B cell (primary cell): Measurements from ENCODE around the gene YY1. TPM values are rescaled to one million over a fixed set of nuclear protein-coding genes. Genes with fewer than 3 reads are reported as not detected.

ENCODE experiments used
- ATAC-seq: fragments of 200-7000 bp; cut with Tn5 transposase; one replicate; pipeline ENCODE4 v1.10.0; 2021; ENCODE audit warnings: low read depth, mild to moderate bottlenecking, moderate number of reproducible peaks, moderate library complexity
- CTCF ChIA-PET: fragments of 350-600 bp; sonication (Branson Sonifier 250); formaldehyde crosslinking; loops from one replicate; lab custom pipeline; 2021; ENCODE audit warnings: antibody characterized with exemption, inconsistent platforms; lab: Charles Lee
- POLR2A ChIA-PET: fragments of 350-600 bp; sonication (Branson Sonifier 250); formaldehyde crosslinking; loops from one replicate; lab custom pipeline; 2021; ENCODE audit warnings: antibody characterized with exemption; lab: Charles Lee
- DNase-seq: peaks from one replicate; pipeline ENCODE4 v3.0.0; 2013
- H2AFZ ChIP-seq: 2 replicates; pipeline ENCODE4 v1.6.1; 2012; ENCODE audit warnings: mild to moderate bottlenecking, low read depth, low read length; ENCODE audit not compliant: insufficient read depth, poor library complexity, severe bottlenecking
- H3K27ac ChIP-seq, 2 donors: 1 replicate in 1 of 2; 2 replicates in 1 of 2; pipeline ENCODE4 v1.5.1; 2012 to 2013; ENCODE audit warnings: low read length in 2 of 2, mild to moderate bottlenecking in 2 of 2, moderate library complexity in 1 of 2
- H3K27me3 ChIP-seq, 4 experiments: fragments of 200-600 bp in 1 of 4; sonication (generic) in 1 of 4; replicated peaks in 1 of 4; 1 replicate in 2 of 4; 2 replicates in 2 of 4; pipeline versions ENCODE4 v1.6.1 to v1.7.0; 2013 to 2016; ENCODE audit warnings: low read length in 3 of 4, mild to moderate bottlenecking in 2 of 4, mixed read lengths in 1 of 4, moderate library complexity in 1 of 4; ENCODE audit not compliant: insufficient read depth in 4 of 4, control insufficient read depth in 3 of 4; ENCODE audit errors: control extremely low read depth in 1 of 4
- H3K36me3 ChIP-seq, 2 experiments: replicated peaks in 1 of 2; 1 replicate in 1 of 2; 2 replicates in 1 of 2; pipeline versions ENCODE4 v1.6.1 to v1.7.1; 2013; ENCODE audit warnings: low read length in 1 of 2; ENCODE audit not compliant: insufficient read depth in 2 of 2, control insufficient read depth in 1 of 2; ENCODE audit errors: control extremely low read depth in 1 of 2, extremely low read depth in 1 of 2
- H3K4me1 ChIP-seq, 2 donors: fragments of 200-600 bp in 1 of 2; sonication (generic) in 1 of 2; 1 replicate in 1 of 2; 2 replicates in 1 of 2; pipeline versions ENCODE4 v1.5.1 to v1.6.1; 2013 to 2017; ENCODE audit warnings: low read length in 2 of 2; ENCODE audit not compliant: control insufficient read depth in 2 of 2, insufficient read depth in 2 of 2
- H3K4me2 ChIP-seq: replicated peaks from 2 replicates; pipeline ENCODE3; 2012; ENCODE audit warnings: mild to moderate bottlenecking, low read depth, low read length; ENCODE audit not compliant: poor library complexity, severe bottlenecking
- H3K4me3 ChIP-seq, 5 experiments: fragments of 200-600 bp in 1 of 5; sonication (generic) in 1 of 5; 1 replicate in 3 of 5; 2 replicates in 2 of 5; pipeline versions ENCODE4 v1.5.1 to v1.7.0; 2011 to 2016; ENCODE audit warnings: low read length in 4 of 5, mild to moderate bottlenecking in 4 of 5, low read depth in 2 of 5, control low read depth in 1 of 5, moderate library complexity in 1 of 5; ENCODE audit not compliant: insufficient read depth in 1 of 5; ENCODE audit errors: control extremely low read depth in 1 of 5, extremely low read depth in 1 of 5
- H3K79me2 ChIP-seq: fragments of 200-600 bp; sonication (generic); one replicate; pipeline ENCODE4 v1.6.0; 2016; ENCODE audit warnings: low read length; ENCODE audit not compliant: control insufficient read depth, insufficient read depth
- H3K9ac ChIP-seq: fragments of 200-600 bp; sonication (generic); 2 replicates; pipeline ENCODE4 v1.6.1; 2017; ENCODE audit warnings: mild to moderate bottlenecking, low read length, moderate library complexity
- H3K9me3 ChIP-seq, 3 donors: one replicate each; pipeline versions ENCODE4 v1.6.1 to v1.7.1; 2013; ENCODE audit warnings: low read length in 2 of 3; ENCODE audit not compliant: control insufficient read depth in 2 of 3, insufficient read depth in 1 of 3; ENCODE audit errors: control extremely low read depth in 1 of 3
- H4K20me1 ChIP-seq: 2 replicates; pipeline ENCODE4 v1.6.0; 2012; ENCODE audit warnings: mild to moderate bottlenecking, low read length; ENCODE audit not compliant: insufficient read depth, control insufficient read depth, poor library complexity, severe bottlenecking
- H3K27ac Mint-ChIP-seq: one replicate; pipeline ENCODE4 v1.8.0; 2021; ENCODE audit warnings: mixed read lengths
- H3K27me3 Mint-ChIP-seq: one replicate; pipeline ENCODE4 v1.8.0; 2021; ENCODE audit warnings: mixed read lengths
- H3K4me1 Mint-ChIP-seq: one replicate; pipeline ENCODE4 v1.8.0; 2021; ENCODE audit warnings: mixed read lengths
- H3K4me3 Mint-ChIP-seq: one replicate; pipeline ENCODE4 v1.8.0; 2021; ENCODE audit warnings: mixed read lengths
- H3K9me3 Mint-ChIP-seq: one replicate; pipeline ENCODE4 v1.8.0; 2022; ENCODE audit warnings: mixed read lengths; ENCODE audit not compliant: insufficient read depth
- CTCF ChIP-seq: fragments of 200-600 bp; IDR thresholded peaks from one replicate; pipeline ENCODE4 v1.8.0; 2022; ENCODE audit warnings: antibody characterized with exemption, mild to moderate bottlenecking
- EZH2 ChIP-seq: IDR thresholded peaks from 2 replicates; pipeline ENCODE4 v1.6.1; 2012; ENCODE audit warnings: borderline replicate concordance, low read depth, mild to moderate bottlenecking, moderate library complexity, low read length; ENCODE audit not compliant: insufficient read depth, poor library complexity, severe bottlenecking
- WGBS: methylation state at CpG from one replicate; pipeline ENCODE4 v1.1.5; 2013; ENCODE audit warnings: missing lambda C conversion rate; ENCODE audit not compliant: insufficient coverage; 5-methylcytosine and 5-hydroxymethylcytosine counted together
- intact Hi-C: fragments of 100-400 bp; cut with micrococcal nuclease; formaldehyde crosslinking; loops from one replicate; pipeline ENCODE4 v1.10.0; 2022
- polyA plus RNA-seq: library from polyadenylated mRNA; depleted of rRNA; stranded (reverse); fragments of >200 nt; gene quantifications from 2 replicates; pipeline ENCODE4 v1.2.3, GENCODE V29; 2012
- total RNA-seq, 2 donors: library from RNA; stranded (reverse); fragments of 120-200 nt in 1 of 2; gene quantifications; 1 replicate in 1 of 2; 2 replicates in 1 of 2; pipeline versions ENCODE4 v1.2.3 to v1.2.4, GENCODE V29; 2013 to 2022

Gene YY1
- total and polyA plus RNA-seq, 2 donors (not counting 1 experiment from before 2014, with no cell fraction given), result 24.0 to 91.4 TPM

- H3K27ac ChIP-seq, result no peak overlapping the region
- Mint-ChIP-seq H3K4me1 (peaks cover 54% of the 10 kb centered on the region), H3K27me3 (no peaks in the 10 kb centered on the region), H3K27ac (peak overlapping the region; percentile 90), H3K4me3 (peak overlapping the region; percentile 74), H3K9me3 (no peaks in the 10 kb centered on the region)
- H3K4me1 ChIP-seq, result peaks cover 35 to 57% of the 10 kb centered on the region in 2 donors
- CTCF ChIA-PET, result interaction anchor here (0.8 to 5.5 kb wide), 5 partner anchors 11 to 83 kb away, joined by 3 to 51 read pairs (median 3); no protein-coding TSS in a partner anchor
- no peaks in the 10 kb centered on the region for H3K9me3 ChIP-seq
- no peak overlapping the region for H3K9ac ChIP-seq
- no peak overlapping the region for H3K4me3 ChIP-seq
- no peak overlapping the region for H2AFZ ChIP-seq
- ATAC-seq, result peak; percentile 57
- H3K79me2 ChIP-seq, result peaks cover 3% of the 10 kb centered on the region
- WGBS, result 49% methylated on average over 9 of the region's 12 CpGs
- intact Hi-C loops, result no loop called here
- peak overlapping the region; percentile 26 for H3K4me2 ChIP-seq
- H4K20me1 ChIP-seq, result no peaks in the 10 kb centered on the region
- H3K27me3 ChIP-seq, result no peaks in the 10 kb centered on the region
- peak; percentile 55 for DNase-seq
- TF ChIP-seq EZH2, result no peak
- no peaks in the 10 kb centered on the region for H3K36me3 ChIP-seq
- POLR2A ChIA-PET, result interaction anchor here (0.8 to 1.0 kb wide), 2 partner anchors 9 to 11 kb away, joined by 3 to 4 read pairs; no protein-coding TSS in a partner anchor
These were observed 55.4 kb downstream of the YY1 start for GRCh38 chr14:100294213-100294962.

GRCh38 chr14:100294963-100295330 is 56.0 kb downstream of the YY1 start:
- H3K9ac ChIP-seq, result no peak overlapping the region
- H3K4me1 ChIP-seq, result peaks cover 35 to 57% of the 10 kb centered on the region in 2 donors
- no peak for DNase-seq
- no peak overlapping the region for H3K4me3 Mint-ChIP-seq
- H3K79me2 ChIP-seq, result peaks cover 3% of the 10 kb centered on the region
- no peaks in the 10 kb centered on the region for H3K27me3 ChIP-seq
- WGBS, result 100% methylated on average over 2 of the region's 2 CpGs
- H3K9me3 ChIP-seq, result no peaks in the 10 kb centered on the region
- no peak for TF ChIP-seq EZH2
- no peak for TF ChIP-seq CTCF
- H3K27ac ChIP-seq, result no peak overlapping the region
- no peak overlapping the region for H2AFZ ChIP-seq
- peak overlapping the region; percentile 37 for H3K27ac Mint-ChIP-seq
- CTCF ChIA-PET, result interaction anchor here (2.0 to 5.5 kb wide), 2 partner anchors 11 to 23 kb away, joined by 7 to 51 read pairs; no protein-coding TSS in a partner anchor
- H3K9me3 Mint-ChIP-seq, result no peaks in the 10 kb centered on the region
- POLR2A ChIA-PET, result no interaction called here
- no peak overlapping the region for H3K4me3 ChIP-seq
- no peaks in the 10 kb centered on the region for H3K36me3 ChIP-seq
- H3K4me1 Mint-ChIP-seq, result peaks cover 58% of the 10 kb centered on the region
- no peaks in the 10 kb centered on the region for H3K27me3 Mint-ChIP-seq
- no peaks in the 10 kb centered on the region for H4K20me1 ChIP-seq
- no peak for ATAC-seq
- no peak overlapping the region for H3K4me2 ChIP-seq
- intact Hi-C loops, result no loop called here
